ENCODE results near the gene SMOC2. TPM values are rescaled to one million over a fixed set of nuclear protein-coding genes. Genes with fewer than 3 reads are reported as not detected.

The SMOC2 gene
- total and polyA plus RNA-seq, 2 of the 4 experiments (the other 2 are of a cell fraction): not detected

- Histone ChIP-seq H3K4me2 (ENCODE audit: low read depth, low read length) (no peak overlapping the region), H3K27ac (ENCODE audit: insufficient read depth, low read length) (no peak overlapping the region), H4K91ac (ENCODE audit: insufficient read depth, low read depth, low read length) (no peak overlapping the region), H3K14ac (replicated peaks; ENCODE audit: low read depth, low read length) (no peak overlapping the region), H2AK5ac (ENCODE audit: low read depth, low read length) (no peak overlapping the region), H3K23ac (ENCODE audit: low read depth, low read length) (no peak overlapping the region), H3K79me1 (ENCODE audit: low read depth in 1 of 2, low read length in 2 of 2) (no peaks in the 10 kb centered on the region), H2AFZ (replicated peaks; ENCODE audit: low read length, poor library complexity) (no peak overlapping the region), H3K36me3 (ENCODE audit: control insufficient read depth, insufficient read depth, low read length) (no peaks in the 10 kb centered on the region), H2BK15ac (ENCODE audit: low read depth, low read length) (no peak overlapping the region), H3K9me1 (ENCODE audit: insufficient read depth, low read length) (no peaks in the 10 kb centered on the region), H2BK20ac (ENCODE audit: low read depth, low read length) (no peak overlapping the region), H3K9ac (ENCODE audit: low read depth, low read length) (no peak overlapping the region), H2BK5ac (ENCODE audit: low read depth, low read length, poor library complexity, severe bottlenecking) (no peak overlapping the region), H3K18ac (ENCODE audit: low read depth, low read length) (no peak overlapping the region), H3K56ac (ENCODE audit: extremely low read depth, insufficient read depth, low read length) (no peak overlapping the region), H4K5ac (ENCODE audit: low read depth, low read length) (no peak overlapping the region), H3K4ac (ENCODE audit: low read depth, low read length) (no peak overlapping the region), H3K4me1 (ENCODE audit: control insufficient read depth, insufficient read depth, low read length) (no peaks in the 10 kb centered on the region), H3K27me3 (ENCODE audit: control insufficient read depth, insufficient read depth, low read length) (no peaks in the 10 kb centered on the region), H4K8ac (ENCODE audit: low read depth in 2 of 2, low read length in 2 of 2) (no peak overlapping the region), H3K4me3 (ENCODE audit: insufficient read depth, low read depth, low read length) (no peak overlapping the region), H4K20me1 (ENCODE audit: insufficient read depth, low read length) (no peaks in the 10 kb centered on the region), H2BK120ac (ENCODE audit: low read depth, low read length) (no peak overlapping the region), H3K9me3 (ENCODE audit: control insufficient read depth, insufficient read depth, low read length) (peaks cover 21% of the 10 kb centered on the region), H2AK9ac (replicated peaks; ENCODE audit: low read depth, low read length, poor library complexity) (no peak overlapping the region)
- ATAC-seq (ENCODE audit: low read depth) (no peak), DNase-seq (no peak)
- POLR2A ChIA-PET (ENCODE audit: unreplicated experiment): no interaction called here
- no TSS peak for BruUV-seq (replicated peaks)
- WGBS, 2 experiments (ENCODE audit: extremely low coverage in 2 of 2, insufficient read length in 1 of 2): 57% methylated on average over 3 of the region's 8 CpGs; no CpG with 5 or more reads in 1 of the 2 experiments
- CTCF ChIA-PET: no interaction called here
- in situ Hi-C loops (cut with MboI; ENCODE audit: low sequenced_read_pairs): no loop called here
- TF ChIP-seq RCOR1 (IDR thresholded peaks at IDR 0.05; ENCODE audit: insufficient replicate concordance, low read length) (no peak), MXI1 (IDR thresholded peaks at IDR 0.05; ENCODE audit: borderline replicate concordance, low read depth, low read length) (no peak), ELK1 (IDR thresholded peaks at IDR 0.05; ENCODE audit: borderline replicate concordance, low read depth, low read length) (no peak), CTCF (conservative IDR thresholded peaks at IDR 0.05; ENCODE audit: low read depth, low read length) (no peak), MAZ (IDR thresholded peaks at IDR 0.05; ENCODE audit: borderline replicate concordance, low read depth, low read length) (no peak), FOS (IDR thresholded peaks at IDR 0.05; ENCODE audit: low read depth, low read length) (no peak), CHD1 (IDR thresholded peaks at IDR 0.05; ENCODE audit: low read depth, low read length) (no peak), USF2 (IDR thresholded peaks at IDR 0.05; ENCODE audit: low read depth, low read length) (no peak), RFX5 (IDR thresholded peaks at IDR 0.05; ENCODE audit: low read depth, low read length) (no peak), NFE2L2 (IDR thresholded peaks at IDR 0.05; ENCODE audit: low read depth, low read length) (no peak), SMC3 (IDR thresholded peaks at IDR 0.05; ENCODE audit: low read depth, low read length) (no peak), RAD21 (IDR thresholded peaks at IDR 0.05; ENCODE audit: low read length) (no peak), POLR2A (IDR thresholded peaks at IDR 0.05; ENCODE audit: low read depth, low read length) (no peak), BHLHE40 (IDR thresholded peaks at IDR 0.05; ENCODE audit: low read depth, low read length) (no peak), MAFK (IDR thresholded peaks at IDR 0.05; ENCODE audit: low read depth, low read length) (no peak), CEBPB (IDR thresholded peaks at IDR 0.05; ENCODE audit: low read depth, low read length) (no peak)
- intact Hi-C loops (cut with micrococcal nuclease): no loop called here
- dilution Hi-C loops (cut with HindIII; ENCODE audit: low sequenced_read_pairs, unreplicated experiment): no loop called here
Observed at GRCh38 chr6:168490757-168491156, 49.8 kb downstream of the SMOC2 start.

Measured in IMR-90 (cell line).